ENCODE data around the gene PLEKHA6. TPM values are rescaled to one million over a fixed set of nuclear protein-coding genes. Genes with fewer than 3 reads are reported as not detected.

PLEKHA6 gene
- polyA plus RNA-seq, 1 donor from 2014 or later = 22.6 TPM

GRCh38 chr1:204308023-204308628 is 51.6 kb downstream of the PLEKHA6 start:
- no peak overlapping the region for H3K4me2 ChIP-seq (ENCODE audit: low read length)
- H3K9ac ChIP-seq (ENCODE audit: low read length) = no peak overlapping the region
- H3K9me3 ChIP-seq (ENCODE audit: low read length) = no peaks in the 10 kb centered on the region
- no peaks in the 10 kb centered on the region for H3K27me3 ChIP-seq (ENCODE audit: insufficient read depth, low read depth, low read length)
- H3K9me2 ChIP-seq (ENCODE audit: insufficient read depth, low read length) = no peaks in the 10 kb centered on the region
- H3K79me2 ChIP-seq (replicated peaks; ENCODE audit: insufficient read depth, low read length) = peaks cover 7% of the 10 kb centered on the region
- TF ChIP-seq EP300 (conservative IDR thresholded peaks at IDR 0.05; ENCODE audit: poor library complexity, severe bottlenecking) (no peak), MXI1 (conservative IDR thresholded peaks at IDR 0.05; ENCODE audit: poor library complexity, severe bottlenecking) (no peak), CTCF (IDR thresholded peaks at IDR 0.05; ENCODE audit: poor library complexity, severe bottlenecking) (no peak), SMC3 (conservative IDR thresholded peaks at IDR 0.05; ENCODE audit: poor library complexity) (no peak), REST (IDR thresholded peaks at IDR 0.05; ENCODE audit: borderline replicate concordance) (no peak), EZH2 (IDR thresholded peaks at IDR 0.05; ENCODE audit: borderline replicate concordance, insufficient read depth, low read length, poor library complexity, severe bottlenecking) (no peak)
- H3K36me3 ChIP-seq (ENCODE audit: insufficient read depth, low read length) = no peaks in the 10 kb centered on the region
- no peak overlapping the region for H2AFZ ChIP-seq (ENCODE audit: low read depth, low read length)
- H3F3A ChIP-seq (ENCODE audit: insufficient read depth, low read length, poor library complexity, severe bottlenecking) = no peaks in the 10 kb centered on the region
- no peaks in the 10 kb centered on the region for H4K20me1 ChIP-seq (ENCODE audit: insufficient read depth)
- H3K4me3 ChIP-seq (ENCODE audit: low read length) = no peak overlapping the region
- H3K27ac ChIP-seq (ENCODE audit: low read length) = no peak overlapping the region

- no peak overlapping the region for H3K9ac ChIP-seq (ENCODE audit: low read length)
Measured at GRCh38 chr1:204307334-204307883, 52.3 kb downstream of the PLEKHA6 start.

More at GRCh38 chr1:204307334-204307883, 52.3 kb downstream of the PLEKHA6 start:
- H3K79me2 ChIP-seq (replicated peaks; ENCODE audit: insufficient read depth, low read length) = peaks cover 7% of the 10 kb centered on the region
- no peaks in the 10 kb centered on the region for H3K9me3 ChIP-seq (ENCODE audit: low read length)
- H3K9me2 ChIP-seq (ENCODE audit: insufficient read depth, low read length) = no peaks in the 10 kb centered on the region
- no peaks in the 10 kb centered on the region for H3F3A ChIP-seq (ENCODE audit: insufficient read depth, low read length, poor library complexity, severe bottlenecking)
- no peaks in the 10 kb centered on the region for H3K36me3 ChIP-seq (ENCODE audit: insufficient read depth, low read length)
- H3K4me2 ChIP-seq (ENCODE audit: low read length) = no peak overlapping the region
- no peak for TF ChIP-seq MXI1 (conservative IDR thresholded peaks at IDR 0.05; ENCODE audit: poor library complexity, severe bottlenecking)
- TF ChIP-seq EZH2 (IDR thresholded peaks at IDR 0.05; ENCODE audit: borderline replicate concordance, insufficient read depth, low read length, poor library complexity, severe bottlenecking) = no peak
- TF ChIP-seq POLR2AphosphoS5 (IDR thresholded peaks at IDR 0.05) = no peak
- no peak for TF ChIP-seq RAD21 (conservative IDR thresholded peaks at IDR 0.05)
- no peak for TF ChIP-seq TAF1 (IDR thresholded peaks at IDR 0.05; ENCODE audit: low read depth)
- no peak for TF ChIP-seq CTCF (IDR thresholded peaks at IDR 0.05; ENCODE audit: poor library complexity, severe bottlenecking)
- no peak for TF ChIP-seq SMC3 (conservative IDR thresholded peaks at IDR 0.05; ENCODE audit: poor library complexity)
- no peak for TF ChIP-seq REST (IDR thresholded peaks at IDR 0.05; ENCODE audit: borderline replicate concordance)
- no peak for TF ChIP-seq EP300 (conservative IDR thresholded peaks at IDR 0.05; ENCODE audit: poor library complexity, severe bottlenecking)
- H2AFZ ChIP-seq (ENCODE audit: low read depth, low read length) = no peak overlapping the region
- H3K27me3 ChIP-seq (ENCODE audit: insufficient read depth, low read depth, low read length) = no peaks in the 10 kb centered on the region
- H3K4me3 ChIP-seq (ENCODE audit: low read length) = no peak overlapping the region
- no peak overlapping the region for H3K27ac ChIP-seq (ENCODE audit: low read length)
- no peaks in the 10 kb centered on the region for H4K20me1 ChIP-seq (ENCODE audit: insufficient read depth)

Data from neural cell (in vitro differentiated cells).